HG02981 (cell line): Measurements from ENCODE around the gene THBS2.
"Not testable (repeated sequence)": the region's sequence is repeated elsewhere in the genome, so short reads cannot be mapped to it uniquely, and the experiment has no call there.

Experiments used
- ATAC-seq: cut with Tn5 transposase; IDR thresholded peaks from one replicate; pipeline ENCODE4 v1.9.1; 2021; ENCODE audit warnings: mild to moderate bottlenecking, moderate library complexity; ENCODE audit not compliant: unreplicated experiment

Gene THBS2

GRCh38 chr6:169273511-169273910 lies 19.9 kb upstream of the THBS2 start:
- ATAC-seq: no peak

- ATAC-seq: no peak
Observed at GRCh38 chr6:169271877-169272216, 18.2 kb upstream of the THBS2 start.

GRCh38 chr6:169271158-169271876 lies 17.7 kb upstream of the THBS2 start:
- no peak for ATAC-seq

GRCh38 chr6:169270077-169270380 lies 16.4 kb upstream of the THBS2 start:
- ATAC-seq: not testable (repeated sequence)

GRCh38 chr6:169269180-169270076 lies 15.8 kb upstream of the THBS2 start:
- ATAC-seq: no peak

GRCh38 chr6:169268276-169268675 lies 14.6 kb upstream of the THBS2 start:
- no peak for ATAC-seq

- ATAC-seq: no peak
Observed at GRCh38 chr6:169266746-169267591, 13.3 kb upstream of the THBS2 start.

GRCh38 chr6:169266261-169266660 lies 12.6 kb upstream of the THBS2 start:
- no peak for ATAC-seq

GRCh38 chr6:169265486-169266131 lies 12.0 kb upstream of the THBS2 start:
- ATAC-seq: no peak

- no peak for ATAC-seq
Observed at GRCh38 chr6:169263836-169264608, 10.4 kb upstream of the THBS2 start.

GRCh38 chr6:169263374-169263773 lies 9.7 kb upstream of the THBS2 start:
- no peak for ATAC-seq

- not testable (repeated sequence) for ATAC-seq
Observed at GRCh38 chr6:169262602-169263001, 9.0 kb upstream of the THBS2 start.

- no peak for ATAC-seq
Observed at GRCh38 chr6:169256518-169256917, 2.9 kb upstream of the THBS2 start.

GRCh38 chr6:169256061-169256460 lies 2.4 kb upstream of the THBS2 start:
- ATAC-seq: no peak

GRCh38 chr6:169255643-169256042 lies 2.0 kb upstream of the THBS2 start:
- ATAC-seq: no peak

- ATAC-seq: no peak
Observed at GRCh38 chr6:169254456-169255316, 1.0 kb upstream of the THBS2 start.

GRCh38 chr6:169252505-169253189 lies 999 bp downstream of the THBS2 start:
- no peak for ATAC-seq

- ATAC-seq: no peak
Observed at GRCh38 chr6:169251822-169252504, 1.7 kb downstream of the THBS2 start.
